HG02610 (cell line): ENCODE data around the gene BECN2.
"Not testable (repeated sequence)": the region's sequence is repeated elsewhere in the genome, so short reads cannot be mapped to it uniquely, and the experiment has no call there.

ENCODE experiments used
- ATAC-seq: cut with Tn5 transposase; IDR thresholded peaks from one replicate; pipeline ENCODE4 v1.9.1; 2021; ENCODE audit warnings: mild to moderate bottlenecking, moderate library complexity; ENCODE audit not compliant: unreplicated experiment

Gene BECN2

DNA sequence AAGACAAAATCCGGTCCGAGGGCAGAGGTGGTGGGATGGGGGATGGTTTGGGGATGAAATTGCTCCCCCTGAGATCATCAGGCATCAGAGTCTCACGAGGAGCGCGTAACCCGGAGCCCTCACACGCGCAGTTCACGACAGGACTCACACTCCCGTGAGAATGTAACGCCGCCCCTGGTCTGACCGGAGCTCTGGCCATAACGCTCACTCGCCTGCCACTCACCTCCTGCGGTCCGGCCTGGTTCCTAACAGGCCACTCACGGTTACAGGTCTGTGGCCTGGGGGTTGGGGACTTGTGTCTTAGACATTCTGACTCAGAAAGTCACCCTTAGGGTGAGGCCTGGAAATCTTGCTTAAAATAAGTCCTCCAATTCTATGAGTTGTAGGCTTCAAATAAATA lies 21.5 kb downstream of the BECN2 start:
- ATAC-seq: no peak

DNA sequence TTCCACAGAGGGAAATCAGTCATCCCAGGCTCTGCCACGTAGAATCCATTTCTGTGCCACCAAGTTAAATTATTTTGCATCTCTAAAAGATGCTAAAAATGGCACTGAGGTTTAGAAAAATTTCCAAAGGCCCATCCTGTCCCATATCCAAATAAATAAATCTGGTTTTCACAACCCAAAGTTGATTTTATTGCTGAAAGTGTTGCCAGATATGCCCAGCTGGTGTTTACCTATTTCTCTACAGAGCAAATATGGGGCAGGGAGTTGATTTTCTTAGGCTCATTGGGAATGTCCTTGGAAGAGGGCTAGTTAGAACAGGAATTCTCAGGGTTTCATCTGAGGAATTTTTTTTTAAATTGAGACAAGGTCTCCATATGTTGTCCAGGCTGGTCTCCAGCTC lies 22.4 kb downstream of the BECN2 start:
- no peak for ATAC-seq

DNA sequence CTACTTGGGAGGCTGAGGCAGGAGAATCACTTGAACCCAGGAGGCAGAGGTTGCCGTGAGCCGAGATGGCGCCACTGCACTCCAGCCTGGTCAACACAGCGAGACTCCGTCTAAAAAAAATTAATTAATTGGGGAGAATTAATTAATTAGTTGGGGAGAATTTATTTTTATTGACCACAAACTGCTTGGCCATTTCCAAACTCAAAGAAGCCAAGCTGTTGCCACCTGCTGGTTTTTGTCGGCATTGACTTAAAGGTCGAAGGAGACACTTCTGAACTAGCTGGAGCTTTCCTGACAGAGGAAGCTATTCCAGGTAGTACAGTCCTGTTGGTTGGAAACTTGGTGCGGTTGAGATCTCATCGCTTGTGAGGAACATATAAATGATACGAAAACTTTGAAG lies 28.2 kb downstream of the BECN2 start:
- ATAC-seq: peak; percentile 55

DNA sequence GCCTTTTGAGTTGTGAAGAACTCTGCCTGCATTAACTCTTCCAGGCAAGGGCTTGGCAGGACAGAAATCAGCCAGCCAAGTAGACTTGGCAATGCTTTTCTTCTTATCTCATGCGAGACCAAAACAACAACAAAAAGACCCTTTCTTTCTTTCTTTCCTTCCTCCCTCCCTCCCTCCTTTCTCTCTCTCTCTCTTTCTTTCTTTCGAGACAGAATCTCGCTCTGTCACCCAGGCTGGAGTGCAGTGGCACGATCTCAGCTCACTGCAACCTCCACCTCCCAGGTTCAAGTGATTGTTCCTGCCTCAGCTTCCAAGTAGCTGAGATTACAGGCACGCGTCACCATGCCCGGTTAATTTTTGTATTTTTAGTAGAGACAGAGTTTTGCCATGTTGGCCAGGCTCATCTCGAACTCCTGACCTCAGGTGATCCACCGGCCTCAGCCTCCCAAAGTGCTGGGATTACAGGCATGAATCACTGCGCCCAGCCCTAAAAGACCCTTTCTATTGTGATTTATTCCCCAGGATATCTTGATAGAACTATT lies 30.9 kb downstream of the BECN2 start:
- ATAC-seq: not testable (repeated sequence)

DNA sequence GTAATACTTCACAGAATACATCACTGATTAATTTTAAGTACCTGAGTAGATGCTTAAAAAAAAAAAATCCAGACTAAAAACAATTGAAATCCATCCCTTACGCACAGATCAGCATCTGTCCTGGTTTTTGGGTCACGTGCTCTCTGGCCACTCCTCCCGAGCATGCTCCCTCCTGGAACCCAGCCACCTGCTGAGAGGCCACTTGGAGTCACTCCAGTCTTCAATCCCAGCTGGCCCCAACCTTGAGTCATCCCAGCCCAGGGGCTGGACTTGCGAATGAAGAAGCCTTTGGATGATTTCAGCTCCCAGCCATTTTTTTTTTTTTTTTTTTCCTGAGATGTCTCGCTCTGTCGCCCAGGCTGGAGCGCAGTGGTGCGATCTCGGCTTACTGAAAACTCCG lies 32.5 kb downstream of the BECN2 start:
- no peak for ATAC-seq

DNA sequence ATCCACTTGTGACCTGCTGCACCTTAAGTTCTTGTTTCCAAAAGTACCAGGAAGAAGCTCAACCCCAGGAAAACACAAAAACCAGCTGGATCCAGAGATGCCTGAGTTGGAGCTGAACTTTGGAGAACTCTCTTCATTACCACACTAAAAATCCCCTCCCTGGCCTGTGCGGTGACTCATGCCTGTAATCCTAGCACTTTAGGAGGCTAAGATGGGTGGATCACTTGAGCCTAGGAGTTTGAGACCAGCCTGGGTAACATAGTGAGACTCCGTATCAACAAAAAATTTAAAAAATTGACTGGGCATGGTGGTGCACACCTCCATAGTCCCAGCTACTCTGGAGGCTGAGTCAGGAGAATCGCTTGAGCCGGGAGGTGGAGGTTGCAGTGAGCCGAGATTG lies 35.2 kb downstream of the BECN2 start:
- no peak for ATAC-seq

DNA sequence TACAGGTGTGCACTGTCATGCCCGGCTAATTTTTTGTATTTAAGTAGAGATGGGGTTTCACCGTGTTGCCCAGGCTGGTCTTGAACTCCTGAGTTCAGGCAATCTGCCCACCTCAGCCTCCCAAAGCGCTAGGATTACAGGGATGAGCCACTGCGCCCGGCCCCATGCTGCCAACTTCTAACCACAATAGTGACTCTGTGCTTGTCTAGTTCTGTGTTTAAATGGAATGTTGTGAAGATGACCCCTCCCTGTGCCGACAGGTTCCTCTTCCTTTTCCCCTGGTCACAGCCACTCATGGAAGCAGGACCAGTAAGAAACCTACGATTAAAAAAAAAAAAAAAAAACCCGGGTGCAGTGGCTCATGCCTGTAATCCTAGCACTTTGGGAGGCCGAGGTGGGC lies 36.6 kb downstream of the BECN2 start:
- no peak for ATAC-seq

DNA sequence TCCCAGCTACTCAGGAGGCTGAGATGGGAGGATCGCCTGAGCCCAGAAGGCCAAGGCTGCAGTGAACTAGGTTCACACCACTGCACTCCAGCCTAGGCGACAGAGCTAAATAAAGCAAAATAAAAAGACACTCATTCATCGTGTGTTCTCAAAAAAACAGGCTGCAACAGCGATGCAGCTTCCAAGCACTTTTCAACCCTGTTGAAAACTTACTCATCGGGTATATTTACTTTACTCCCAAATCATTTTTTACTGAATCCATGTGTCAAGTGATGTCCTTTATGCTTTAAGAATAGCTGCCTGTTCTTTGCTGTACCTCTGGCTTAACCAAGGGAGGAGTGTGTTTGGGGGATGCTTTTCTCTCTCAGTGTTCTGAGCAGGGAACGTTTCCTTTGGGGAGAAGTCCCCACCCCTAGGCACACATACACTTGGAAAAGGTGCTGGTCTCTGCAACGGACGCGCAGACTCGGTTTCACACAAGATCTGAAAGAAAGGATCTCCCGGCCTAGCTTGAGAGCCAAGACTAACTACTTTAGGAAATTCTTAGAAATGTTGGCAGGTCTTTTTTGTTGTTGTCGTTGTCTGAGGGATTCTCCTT lies 39.9 kb downstream of the BECN2 start:
- no peak for ATAC-seq

DNA sequence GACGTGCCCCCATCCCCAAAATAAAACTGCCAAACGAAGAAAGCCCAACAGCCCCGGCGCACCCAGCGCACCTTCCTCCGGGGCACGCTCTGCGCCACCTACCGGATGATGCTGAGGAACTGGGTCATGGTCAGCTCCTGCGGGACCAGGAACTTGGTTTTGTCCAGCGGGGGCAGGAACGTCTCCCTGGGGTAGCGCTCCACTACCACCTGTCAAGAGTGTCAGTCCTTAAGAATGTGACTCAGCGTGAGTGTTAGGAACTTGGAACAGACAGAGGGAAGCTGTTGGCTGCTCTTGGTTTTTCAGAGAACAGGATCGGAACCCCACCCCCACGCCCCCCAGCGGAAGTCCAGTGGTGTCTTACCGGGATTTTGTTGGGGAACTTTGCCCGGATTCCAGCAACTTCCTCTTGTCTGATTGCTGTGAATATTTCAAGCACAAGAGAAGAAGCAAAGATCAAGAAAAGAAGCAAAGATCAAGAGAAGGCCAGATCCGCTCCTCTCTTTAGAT lies 40.9 kb downstream of the BECN2 start:
- peak; percentile 85 for ATAC-seq

DNA sequence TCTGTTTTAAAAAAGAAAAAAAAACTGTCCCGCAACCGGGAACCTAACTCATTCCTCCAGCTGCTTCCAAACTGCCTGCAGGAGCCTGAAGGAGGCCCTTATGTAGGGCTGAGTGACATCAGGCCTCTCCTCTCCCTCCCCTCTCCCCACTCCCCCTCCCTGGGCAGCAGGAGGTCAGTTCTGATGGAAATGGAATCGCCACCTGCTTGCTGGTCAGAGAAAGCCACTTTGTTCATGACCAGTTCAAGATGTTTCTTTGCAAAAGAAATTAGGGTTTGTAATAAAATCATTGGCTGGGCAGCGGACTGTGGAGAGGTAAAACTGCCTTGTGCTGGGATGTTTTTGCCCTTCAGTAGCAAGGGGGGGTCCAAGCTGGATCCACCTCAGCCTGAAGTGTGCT lies 41.5 kb downstream of the BECN2 start, which contains the start of gene MAP1LC3C:
Gene MAP1LC3C (minus strand): TSS at position 73 of the 400 bp plus-strand sequence. CDS start 90 bp downstream, outside the sequence.
- no peak for ATAC-seq

DNA sequence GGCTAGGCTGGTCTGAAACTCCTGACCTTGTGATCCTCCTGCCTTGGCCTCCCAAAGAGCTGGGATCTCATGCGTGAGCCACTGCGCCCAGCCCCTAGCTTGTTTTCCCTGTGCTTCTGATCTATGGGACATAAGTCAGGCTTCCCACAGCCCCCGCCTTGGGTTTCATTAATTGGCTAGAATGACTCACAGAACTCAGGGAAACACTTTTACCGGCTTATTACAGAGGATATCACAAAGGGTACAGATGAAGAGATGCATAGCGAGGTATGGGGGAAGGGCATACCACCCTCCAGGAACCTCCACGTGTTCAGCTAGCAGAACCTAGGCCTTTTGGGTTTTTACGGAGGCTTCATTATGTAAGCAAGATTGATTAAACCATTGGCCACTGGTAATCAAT lies 42.9 kb downstream of the BECN2 start:
- no peak for ATAC-seq

DNA sequence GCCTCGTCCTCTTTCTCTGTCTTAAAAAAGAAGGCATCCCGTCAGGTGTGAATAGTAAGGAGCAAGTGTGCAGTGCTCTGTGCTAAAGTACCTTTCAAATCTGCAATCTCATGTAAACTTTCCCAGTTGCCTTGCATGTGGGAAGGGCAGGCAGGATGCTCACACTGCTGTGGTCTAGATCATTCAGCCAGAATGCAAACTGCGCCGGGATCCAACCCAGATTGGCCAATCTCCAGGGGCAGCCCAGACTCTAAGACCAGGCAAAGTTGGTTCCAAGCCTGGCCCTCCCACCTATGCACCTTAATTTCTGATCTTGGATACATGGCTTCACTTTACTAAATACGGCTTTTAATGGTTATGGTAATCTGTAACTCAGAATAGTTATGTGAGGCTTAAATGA lies 44.5 kb downstream of the BECN2 start:
- ATAC-seq: no peak

DNA sequence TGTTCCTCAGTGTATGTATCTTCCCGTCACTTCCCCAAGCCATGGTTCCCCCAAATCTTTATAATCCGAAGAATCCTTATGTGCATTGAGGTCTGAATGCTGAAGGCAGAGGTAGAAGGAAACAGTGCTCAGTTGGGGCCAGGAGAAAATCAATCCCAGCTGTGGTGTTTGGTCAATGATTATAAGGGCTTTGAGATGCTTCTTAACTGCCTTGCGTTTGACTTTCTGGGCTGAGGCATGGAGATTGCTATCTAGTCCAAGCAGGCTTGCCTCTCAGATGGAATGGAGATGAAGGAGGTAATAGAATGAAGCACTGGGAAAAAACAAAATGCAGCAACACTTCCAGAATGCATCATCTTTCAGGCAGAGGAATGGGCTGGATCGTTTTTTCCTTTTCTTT lies 44.9 kb downstream of the BECN2 start:
- ATAC-seq: no peak

DNA sequence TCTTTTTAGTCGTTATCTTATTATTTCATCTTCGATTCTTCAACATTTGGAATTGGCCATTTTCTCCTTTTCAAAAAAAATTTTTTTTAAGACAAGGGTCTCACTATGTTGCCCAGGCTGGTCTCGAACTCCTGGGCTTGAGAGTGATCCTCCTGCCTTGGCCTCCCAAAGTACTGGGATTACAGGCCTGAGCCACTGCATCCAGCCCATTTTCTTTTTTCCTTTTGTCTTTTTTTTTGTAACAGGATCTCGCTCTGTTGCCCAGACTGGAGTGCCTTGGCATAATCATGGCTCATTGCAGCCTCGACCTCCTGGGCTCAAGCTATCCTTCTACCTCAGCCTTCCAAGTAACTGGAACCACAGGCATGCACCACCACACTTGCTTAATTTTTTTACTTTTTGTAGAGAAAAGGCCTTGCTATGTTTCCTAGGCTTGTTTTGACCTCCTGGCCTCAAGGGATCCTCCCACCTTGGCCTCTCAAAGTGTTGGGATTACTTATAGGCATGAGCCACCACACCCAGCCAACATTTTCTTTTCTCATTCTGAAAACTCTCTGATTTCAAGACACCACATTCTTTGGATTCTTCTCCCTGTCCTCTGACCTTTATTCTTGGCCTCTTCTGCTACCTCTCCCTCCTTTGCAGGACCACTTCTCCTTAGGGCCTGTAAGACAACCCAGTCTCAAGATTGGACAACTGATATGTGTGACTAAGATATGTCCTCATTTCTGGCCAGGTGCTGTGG lies 47.4 kb downstream of the BECN2 start:
- ATAC-seq: no peak

DNA sequence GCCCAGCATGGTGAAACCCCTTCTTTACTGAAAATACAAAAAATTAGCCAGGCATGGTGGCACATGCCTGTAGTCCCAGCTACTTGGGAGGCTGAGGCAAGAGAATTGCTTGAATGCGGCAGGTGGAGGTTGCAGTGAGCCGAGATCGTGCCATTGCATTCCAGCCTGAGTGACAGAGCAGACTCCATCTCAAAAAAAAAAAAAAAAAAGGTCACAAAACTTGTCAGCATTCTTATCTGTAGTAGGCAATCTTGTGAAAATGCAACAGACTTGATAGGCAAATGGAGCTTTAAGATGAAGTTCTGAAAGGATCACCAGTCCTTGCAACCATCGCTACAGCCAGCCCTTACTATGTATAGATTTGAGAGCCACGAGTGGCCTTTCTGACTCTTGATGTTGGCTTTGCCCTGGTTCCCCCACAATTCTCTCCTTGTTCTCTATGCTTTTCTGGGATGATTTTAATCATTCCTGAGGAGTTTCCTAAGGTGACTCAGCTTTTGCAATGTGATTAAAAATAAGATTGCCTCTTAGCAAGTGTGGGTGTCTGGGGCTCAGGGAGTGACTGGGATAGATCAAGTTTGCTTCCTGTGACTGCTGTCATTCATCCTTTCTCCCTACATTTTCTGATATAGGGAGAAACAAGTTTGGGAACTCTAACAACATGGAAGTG lies 48.4 kb downstream of the BECN2 start:
- no peak for ATAC-seq

DNA sequence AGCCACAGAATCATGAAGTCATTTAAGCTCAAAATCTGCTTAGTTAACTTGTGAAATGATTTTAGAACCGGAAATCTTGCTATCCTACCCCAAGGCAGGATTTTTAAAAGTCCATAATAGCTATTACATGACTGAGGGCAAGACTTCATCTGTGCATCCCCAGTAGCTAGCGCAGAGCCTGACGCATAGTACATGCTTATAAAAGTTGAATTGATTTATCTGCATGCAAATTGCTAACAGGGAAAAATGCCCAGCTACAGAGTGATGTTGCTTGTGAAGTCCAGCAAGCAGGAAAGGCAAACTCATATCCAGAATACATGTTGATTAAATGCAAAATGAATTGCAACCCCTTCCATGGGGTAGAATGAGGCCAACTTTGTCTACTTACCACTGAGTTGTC lies 49.4 kb downstream of the BECN2 start:
- ATAC-seq: no peak
